ENCODE measurements around the gene CRB1. TPM values are rescaled to one million over a fixed set of nuclear protein-coding genes. Genes with fewer than 3 reads are reported as not detected.

The CRB1 gene
- total RNA-seq, 1 donor from 2014 or later = not detected

GRCh38 chr1:197510691-197511378, 242.8 kb downstream of the CRB1 start:
- ATAC-seq = peak; percentile 72
- no peak for DNase-seq (ENCODE audit: low spot score)

GRCh38 chr1:197515421-197515820, 247.4 kb downstream of the CRB1 start:
- no peak for ATAC-seq
- no peak for DNase-seq (ENCODE audit: low spot score)

GRCh38 chr1:197519741-197520334, 251.8 kb downstream of the CRB1 start:
- ATAC-seq (peak; percentile 50), DNase-seq (ENCODE audit: low spot score) (no peak)

- ATAC-seq = peak; percentile 65
- DNase-seq (ENCODE audit: low spot score) = no peak
Measured at GRCh38 chr1:197521118-197521739, 253.2 kb downstream of the CRB1 start.

- ATAC-seq = peak; percentile 55
- no peak for DNase-seq (ENCODE audit: low spot score)
Measured at GRCh38 chr1:197526736-197527371, 258.8 kb downstream of the CRB1 start.

Other genes with a start within 250 kb of the CRB1 start
- 42.2 TPM for gene F13B, start 201.0 kb upstream of the CRB1 start, total RNA-seq
- gene ASPM, start 121.6 kb upstream of the CRB1 start, total RNA-seq = 0.35 TPM
- 3.6 TPM for gene ZBTB41, start 67.0 kb upstream of the CRB1 start, total RNA-seq

Measured in left lobe of liver (tissue), 2 donors.